ENCODE results near the gene PRKN.

DNA sequence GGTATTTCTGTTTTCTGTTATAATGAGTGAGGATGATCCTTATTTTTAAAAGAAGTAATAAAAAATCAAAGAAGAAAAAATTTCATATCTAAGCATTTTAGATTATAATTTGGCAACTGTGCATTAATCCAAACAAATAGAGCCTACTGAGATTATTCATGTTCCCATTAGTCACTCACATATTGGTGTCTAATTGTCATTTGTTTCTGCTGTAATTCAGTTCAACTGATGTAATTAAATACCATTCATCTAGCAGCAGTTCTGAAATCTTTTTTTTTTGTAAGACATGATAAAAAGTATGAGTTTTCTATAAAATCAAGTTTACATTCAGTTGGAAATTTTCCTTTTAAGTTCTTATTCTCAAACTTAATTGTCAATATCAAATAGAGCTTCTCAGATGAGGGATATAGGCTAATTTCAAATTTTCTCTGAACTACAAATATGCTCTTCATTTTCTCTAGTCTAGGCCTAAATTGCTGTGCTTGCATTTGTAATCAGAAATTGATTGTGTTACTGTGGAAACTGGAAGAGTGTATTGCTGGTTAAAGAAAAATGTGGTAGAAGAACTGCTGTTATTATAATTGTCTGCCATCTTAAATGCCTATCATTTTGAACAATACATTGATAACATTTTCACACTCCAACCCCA lies 23.8 kb upstream of the PRKN start:
- TF ChIP-seq CTCF (conservative IDR thresholded peaks at IDR 0.05) (no peak), EZH2 (IDR thresholded peaks at IDR 0.05; ENCODE audit: low read depth) (no peak)
